HepG2 (cell line): ENCODE measurements around the gene MRPL18. TPM values are rescaled to one million over a fixed set of nuclear protein-coding genes. Genes with fewer than 3 reads are reported as not detected.

Experiments used
- DPF2 ChIP-seq: sonication (generic); formaldehyde crosslinking; IDR thresholded peaks from 2 replicates; pipeline ENCODE4 v1.4.0; 2020; ENCODE audit warnings: mild to moderate bottlenecking, low read depth, missing genetic modification reagents, borderline replicate concordance
- FOSL1 ChIP-seq: sonication (generic); formaldehyde crosslinking; IDR thresholded peaks from 2 replicates; pipeline ENCODE4 v1.9.0; 2021; ENCODE audit warnings: missing genetic modification reagents, borderline replicate concordance
- GLI4 ChIP-seq: sonication (generic); formaldehyde crosslinking; IDR thresholded peaks from 2 replicates; pipeline ENCODE4 v1.5.1; 2020; ENCODE audit warnings: missing genetic modification reagents, mild to moderate bottlenecking, moderate library complexity, borderline replicate concordance
- HNRNPK ChIP-seq: fragments of 200-400 bp; formaldehyde crosslinking; IDR thresholded peaks from 2 replicates; pipeline ENCODE4 v1.6.1; 2018; ENCODE audit warnings: low read length, low read depth, moderate library complexity, mild to moderate bottlenecking; ENCODE audit not compliant: poor library complexity, severe bottlenecking
- HNRNPUL1 ChIP-seq: fragments of 200-400 bp; formaldehyde crosslinking; IDR thresholded peaks from 2 replicates; pipeline ENCODE4 v1.6.1; 2017; ENCODE audit warnings: low read depth, mild to moderate bottlenecking, low read length, moderate library complexity
- HOXD1 ChIP-seq: sonication (generic); formaldehyde crosslinking; IDR thresholded peaks from 2 replicates; pipeline ENCODE4 v1.5.0; 2020; ENCODE audit warnings: missing genetic modification reagents
- MEIS1 ChIP-seq: sonication (generic); formaldehyde crosslinking; IDR thresholded peaks from 2 replicates; pipeline ENCODE4 v1.9.0; 2021; ENCODE audit warnings: mild to moderate bottlenecking, missing genetic modification reagents, moderate library complexity, borderline replicate concordance
- MTF1 ChIP-seq: sonication (generic); formaldehyde crosslinking; IDR thresholded peaks from 2 replicates; pipeline ENCODE4 v1.5.0; 2020; ENCODE audit warnings: missing genetic modification reagents
- NFKBIZ ChIP-seq: IDR thresholded peaks from 2 replicates; pipeline ENCODE4 v1.6.1; 2018; ENCODE audit warnings: missing genetic modification reagents, missing compliant biosample characterization
- PRDM15 ChIP-seq: sonication (generic); formaldehyde crosslinking; IDR thresholded peaks from 2 replicates; pipeline ENCODE4 v1.4.0; 2020; ENCODE audit warnings: missing genetic modification reagents
- RELA ChIP-seq: sonication (generic); formaldehyde crosslinking; IDR thresholded peaks from 2 replicates; pipeline ENCODE4 v1.4.0; 2020; ENCODE audit warnings: missing genetic modification reagents
- SP2 ChIP-seq: sonication (generic); formaldehyde crosslinking; IDR thresholded peaks from 2 replicates; pipeline ENCODE4 v1.5.1; 2020; ENCODE audit warnings: mild to moderate bottlenecking, missing genetic modification reagents
- UBTF ChIP-seq: sonication (generic); formaldehyde crosslinking; IDR thresholded peaks from 2 replicates; pipeline ENCODE4 v1.4.0; 2020; ENCODE audit warnings: mild to moderate bottlenecking, missing genetic modification reagents
- ZFP36L1 ChIP-seq: sonication (generic); formaldehyde crosslinking; IDR thresholded peaks from 2 replicates; pipeline ENCODE4 v1.8.0; 2022; ENCODE audit warnings: mild to moderate bottlenecking, missing genetic modification reagents, moderate library complexity
- ZFP62 ChIP-seq: sonication (generic); formaldehyde crosslinking; IDR thresholded peaks from 2 replicates; pipeline ENCODE4 v1.4.0; 2020; ENCODE audit warnings: missing genetic modification reagents
- ZFYVE20 ChIP-seq: sonication (generic); formaldehyde crosslinking; IDR thresholded peaks from 2 replicates; pipeline ENCODE4 v1.8.0; 2023; ENCODE audit warnings: low read depth, mild to moderate bottlenecking, moderate library complexity, missing genetic modification reagents, borderline replicate concordance
- ZMYM4 ChIP-seq: sonication (generic); formaldehyde crosslinking; IDR thresholded peaks from 2 replicates; pipeline ENCODE4 v1.8.1; 2023; ENCODE audit warnings: mild to moderate bottlenecking, missing genetic modification reagents
- ZNF335 ChIP-seq: sonication (generic); formaldehyde crosslinking; IDR thresholded peaks from 2 replicates; pipeline ENCODE4 v1.4.0; 2020; ENCODE audit warnings: missing genetic modification reagents
- ZNF530 ChIP-seq: sonication (generic); formaldehyde crosslinking; IDR thresholded peaks from 2 replicates; pipeline ENCODE4 v1.5.0; 2020; ENCODE audit warnings: low read depth, mild to moderate bottlenecking, missing genetic modification reagents
- ZNF768 ChIP-seq: sonication (generic); formaldehyde crosslinking; IDR thresholded peaks from 2 replicates; pipeline ENCODE4 v1.4.0; 2020; ENCODE audit warnings: missing genetic modification reagents
- ZNF816 ChIP-seq: sonication (generic); formaldehyde crosslinking; IDR thresholded peaks from 2 replicates; pipeline ENCODE4 v1.8.0; 2022; ENCODE audit warnings: missing genetic modification reagents, mild to moderate bottlenecking, borderline replicate concordance
- ZSCAN22 ChIP-seq: sonication (generic); formaldehyde crosslinking; IDR thresholded peaks from 2 replicates; pipeline ENCODE4 v1.4.0; 2020; ENCODE audit warnings: mild to moderate bottlenecking, missing genetic modification reagents
- polyA plus RNA-seq, 8 experiments: library from polyadenylated mRNA; depleted of rRNA in 3 of 8; stranded (reverse) in 7 of 8; unstranded in 1 of 8; fragments of >200 nt; fragmentation: Illumina TruSeq in 4 of 8; extraction: Trizol in 4 of 8; gene quantifications; 2 replicates each; pipeline versions ENCODE4 v1.2.1 to v1.2.3, GENCODE V29; 2011 to 2016; ENCODE audit warnings: low read depth in 4 of 8, missing spikeins in 1 of 8, mixed read lengths in 1 of 8; ENCODE audit not compliant: insufficient read depth in 1 of 8
- total RNA-seq, 5 experiments: library from RNA; depleted of rRNA; stranded (reverse); fragments of >200 nt; fragmentation: Illumina TruSeq; extraction: Trizol; gene quantifications; 2 replicates each; pipeline ENCODE4 v1.2.3, GENCODE V29; 2016; ENCODE audit warnings: low read depth in 1 of 5
- TF ChIP-seq, protein P1 (sequence below): sonication (generic); formaldehyde crosslinking; IDR thresholded peaks from 2 replicates; pipeline ENCODE4 v1.4.0; 2020; ENCODE audit warnings: missing genetic modification reagents; ENCODE audit errors: not compliant biosample characterization

The MRPL18 gene
- total and polyA plus RNA-seq, 2 of the 13 experiments (the other 11 are each of a cell fraction or from before 2014, with no cell fraction given) = 85.6 to 176 TPM

DNA sequence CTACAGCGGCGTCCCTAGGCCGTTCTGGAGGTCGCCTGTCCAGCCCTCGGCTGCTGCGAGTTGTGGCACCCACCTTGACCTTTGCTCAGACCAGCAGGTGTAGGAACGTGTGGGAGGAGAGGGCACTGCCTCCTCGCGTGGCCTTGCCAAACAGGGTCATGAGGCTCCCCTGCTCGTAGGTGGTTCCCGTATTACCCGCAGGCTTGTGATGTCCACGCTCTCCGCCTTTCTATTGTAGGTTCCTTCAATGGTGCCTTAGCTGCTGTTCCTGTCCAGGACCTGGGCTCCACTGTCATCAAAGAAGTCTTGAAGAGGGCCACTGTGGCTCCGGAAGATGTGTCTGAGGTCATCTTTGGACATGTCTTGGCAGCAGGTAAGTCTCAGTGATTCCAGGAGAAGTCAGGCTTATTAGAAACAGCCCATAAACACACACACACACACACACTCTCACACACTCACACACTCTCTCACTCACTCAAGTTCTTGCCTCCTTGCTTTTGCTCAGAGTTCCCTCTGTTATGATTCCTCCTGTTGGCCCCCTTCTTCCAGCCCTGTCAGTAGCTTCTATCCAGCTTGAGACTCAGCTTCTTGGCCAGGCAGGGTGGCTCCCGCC lies 27.5 kb upstream of the MRPL18 start (continued):
- no peak for TF ChIP-seq ZFP62 (CRISPR knock-in tag)
- TF ChIP-seq RELA (CRISPR knock-in tag) = no peak
- TF ChIP-seq ZFP36L1 (CRISPR knock-in tag) = peak; percentile 78; the same call in 1 of the 2 replicates
- 0 out of 2 replicates have a peak, but pooled peaks have one; percentile 45 for TF ChIP-seq GLI4 (CRISPR knock-in tag)
- TF ChIP-seq SP2 = no peak
- peak; percentile 65; the same call in 1 of the 2 replicates for TF ChIP-seq HOXD1 (CRISPR knock-in tag)
- no peak for TF ChIP-seq PRDM15 (CRISPR knock-in tag)
- 0 out of 2 replicates have a peak, but pooled peaks have one; percentile 38 for TF ChIP-seq DPF2 (CRISPR knock-in tag)
- TF ChIP-seq FOSL1 (CRISPR knock-in tag) = no peak; the same call in 1 of the 2 replicates
- TF ChIP-seq MEIS1 = no peak; the same call in 1 of the 2 replicates
- no peak for TF ChIP-seq ZNF816
- peak; percentile 82; the same call in 1 of the 2 replicates for TF ChIP-seq ZFYVE20
- TF ChIP-seq ZMYM4 = peak; percentile 40; the same call in 1 of the 2 replicates
- TF ChIP-seq HNRNPUL1 = no peak
- TF ChIP-seq MTF1 = peak; percentile 74; the same call in 1 of the 2 replicates
- no peak for TF ChIP-seq ZNF768 (CRISPR knock-in tag)
- peak; percentile 7; the same call in 1 of the 2 replicates for TF ChIP-seq UBTF
- TF ChIP-seq NFKBIZ (CRISPR knock-in tag) = 0 out of 2 replicates have a peak, but pooled peaks have one; percentile 13
- no peak for TF ChIP-seq ZSCAN22 (CRISPR knock-in tag)
- no peak for TF ChIP-seq HNRNPK
- TF ChIP-seq ZNF530 (CRISPR knock-in tag) = peak; percentile 85; the same call in 1 of the 2 replicates
- no peak for TF ChIP-seq ZNF335 (CRISPR knock-in tag)
- TF ChIP-seq, protein P1, sequence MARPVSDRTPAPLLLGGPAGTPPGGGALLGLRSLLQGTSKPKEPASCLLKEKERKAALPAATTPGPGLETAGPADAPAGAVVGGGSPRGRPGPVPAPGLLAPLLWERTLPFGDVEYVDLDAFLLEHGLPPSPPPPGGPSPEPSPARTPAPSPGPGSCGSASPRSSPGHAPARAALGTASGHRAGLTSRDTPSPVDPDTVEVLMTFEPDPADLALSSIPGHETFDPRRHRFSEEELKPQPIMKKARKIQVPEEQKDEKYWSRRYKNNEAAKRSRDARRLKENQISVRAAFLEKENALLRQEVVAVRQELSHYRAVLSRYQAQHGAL (CRISPR knock-in tag) = no peak
